ENCODE results near the gene SPTBN1.

Gene SPTBN1

DNA sequence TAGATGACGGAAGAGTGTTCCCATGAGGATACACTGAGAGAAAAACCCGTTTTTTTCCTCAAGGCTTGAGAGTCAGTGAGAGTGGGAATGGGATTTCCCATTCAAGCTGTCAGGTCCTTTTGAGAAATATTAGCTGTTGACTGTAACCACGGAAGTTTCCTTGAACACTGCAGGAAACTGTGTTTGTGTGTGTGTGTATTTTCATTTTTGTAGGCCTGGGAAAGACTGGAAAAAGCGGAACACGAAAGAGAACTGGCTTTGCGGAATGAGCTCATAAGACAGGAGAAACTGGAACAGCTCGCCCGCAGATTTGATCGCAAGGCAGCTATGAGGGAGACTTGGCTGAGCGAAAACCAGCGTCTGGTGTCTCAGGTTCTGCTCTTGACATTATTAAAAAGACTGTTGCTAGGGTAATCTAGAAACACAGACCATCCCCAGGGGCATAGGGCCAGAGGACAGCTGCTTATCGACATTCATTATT is 168.5 kb downstream of the SPTBN1 start:
- no peak overlapping the region for H3K9ac ChIP-seq (ENCODE audit: low read depth, low read length, poor library complexity, severe bottlenecking)
- peaks cover 100% of the 10 kb centered on the region for H3K36me3 ChIP-seq (ENCODE audit: insufficient read depth, low read length)

DNA sequence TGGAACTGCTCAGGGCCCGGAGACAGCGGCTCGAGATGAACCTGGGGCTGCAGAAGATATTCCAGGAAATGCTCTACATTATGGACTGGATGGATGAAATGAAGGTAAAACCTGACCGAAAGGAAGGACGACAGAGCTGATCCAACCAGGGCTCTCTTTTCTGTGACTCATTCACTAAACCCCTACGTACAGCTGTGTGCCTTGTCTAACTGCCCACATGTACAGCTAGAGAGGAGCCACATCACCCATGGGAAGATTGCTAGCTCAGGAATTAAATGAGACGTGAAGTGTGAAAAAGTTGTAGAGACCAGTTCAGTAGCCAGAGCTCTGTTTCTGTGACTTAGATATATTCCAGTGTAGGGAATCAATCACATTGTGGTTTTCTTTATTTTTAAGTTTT is 170.0 kb downstream of the SPTBN1 start:
- Histone ChIP-seq H3K4me2 (ENCODE audit: low read depth, low read length, poor library complexity, severe bottlenecking) (no peak overlapping the region), H3K9ac (ENCODE audit: low read depth, low read length, poor library complexity, severe bottlenecking) (no peak overlapping the region), H2AFZ (ENCODE audit: low read length) (no peak overlapping the region), H3K9me3 (ENCODE audit: insufficient read depth, low read depth, low read length) (no peaks in the 10 kb centered on the region), H3F3A (ENCODE audit: low read depth) (no peaks in the 10 kb centered on the region), H3K4me3 (ENCODE audit: low read length, poor library complexity, severe bottlenecking) (no peak overlapping the region), H3K9me2 (replicated peaks; ENCODE audit: low read depth, low read length) (no peaks in the 10 kb centered on the region), H3K4me1 (ENCODE audit: insufficient read depth, low read length, poor library complexity, severe bottlenecking) (no peaks in the 10 kb centered on the region), H3K27me3 (ENCODE audit: insufficient read depth, low read length, poor library complexity, severe bottlenecking) (no peaks in the 10 kb centered on the region), H3K36me3 (ENCODE audit: insufficient read depth, low read length) (peaks cover 100% of the 10 kb centered on the region), H4K20me1 (ENCODE audit: insufficient read depth, low read length, poor library complexity, severe bottlenecking) (peaks cover 3% of the 10 kb centered on the region), H3K79me2 (ENCODE audit: insufficient read depth, low read length) (peaks cover 1% of the 10 kb centered on the region; the same call in 1 of the 2 replicates)
- TF ChIP-seq EZH2phosphoT487 (IDR thresholded peaks at IDR 0.05; ENCODE audit: borderline replicate concordance) = no peak
- TF ChIP-seq, protein P1, sequence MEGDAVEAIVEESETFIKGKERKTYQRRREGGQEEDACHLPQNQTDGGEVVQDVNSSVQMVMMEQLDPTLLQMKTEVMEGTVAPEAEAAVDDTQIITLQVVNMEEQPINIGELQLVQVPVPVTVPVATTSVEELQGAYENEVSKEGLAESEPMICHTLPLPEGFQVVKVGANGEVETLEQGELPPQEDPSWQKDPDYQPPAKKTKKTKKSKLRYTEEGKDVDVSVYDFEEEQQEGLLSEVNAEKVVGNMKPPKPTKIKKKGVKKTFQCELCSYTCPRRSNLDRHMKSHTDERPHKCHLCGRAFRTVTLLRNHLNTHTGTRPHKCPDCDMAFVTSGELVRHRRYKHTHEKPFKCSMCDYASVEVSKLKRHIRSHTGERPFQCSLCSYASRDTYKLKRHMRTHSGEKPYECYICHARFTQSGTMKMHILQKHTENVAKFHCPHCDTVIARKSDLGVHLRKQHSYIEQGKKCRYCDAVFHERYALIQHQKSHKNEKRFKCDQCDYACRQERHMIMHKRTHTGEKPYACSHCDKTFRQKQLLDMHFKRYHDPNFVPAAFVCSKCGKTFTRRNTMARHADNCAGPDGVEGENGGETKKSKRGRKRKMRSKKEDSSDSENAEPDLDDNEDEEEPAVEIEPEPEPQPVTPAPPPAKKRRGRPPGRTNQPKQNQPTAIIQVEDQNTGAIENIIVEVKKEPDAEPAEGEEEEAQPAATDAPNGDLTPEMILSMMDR (conservative IDR thresholded peaks at IDR 0.05; ENCODE audit: low read length) = no peak

More for the DNA sequence above, 168.5 kb downstream of the SPTBN1 start:
- TF ChIP-seq, protein P1 (conservative IDR thresholded peaks at IDR 0.05; ENCODE audit: low read length) = no peak
- TF ChIP-seq EZH2phosphoT487 (IDR thresholded peaks at IDR 0.05; ENCODE audit: borderline replicate concordance) = no peak
- Histone ChIP-seq H3F3A (ENCODE audit: low read depth) (no peaks in the 10 kb centered on the region), H3K9me3 (ENCODE audit: insufficient read depth, low read depth, low read length) (no peaks in the 10 kb centered on the region), H3K4me3 (ENCODE audit: low read length, poor library complexity, severe bottlenecking) (no peak overlapping the region), H3K79me2 (ENCODE audit: insufficient read depth, low read length) (peaks cover 8% of the 10 kb centered on the region), H3K27me3 (ENCODE audit: insufficient read depth, low read length, poor library complexity, severe bottlenecking) (no peaks in the 10 kb centered on the region), H3K4me1 (ENCODE audit: insufficient read depth, low read length, poor library complexity, severe bottlenecking) (no peaks in the 10 kb centered on the region), H4K20me1 (ENCODE audit: insufficient read depth, low read length, poor library complexity, severe bottlenecking) (peaks cover 3% of the 10 kb centered on the region), H3K9me2 (replicated peaks; ENCODE audit: low read depth, low read length) (no peaks in the 10 kb centered on the region), H3K4me2 (ENCODE audit: low read depth, low read length, poor library complexity, severe bottlenecking) (no peak overlapping the region), H2AFZ (ENCODE audit: low read length) (no peak overlapping the region)

DNA sequence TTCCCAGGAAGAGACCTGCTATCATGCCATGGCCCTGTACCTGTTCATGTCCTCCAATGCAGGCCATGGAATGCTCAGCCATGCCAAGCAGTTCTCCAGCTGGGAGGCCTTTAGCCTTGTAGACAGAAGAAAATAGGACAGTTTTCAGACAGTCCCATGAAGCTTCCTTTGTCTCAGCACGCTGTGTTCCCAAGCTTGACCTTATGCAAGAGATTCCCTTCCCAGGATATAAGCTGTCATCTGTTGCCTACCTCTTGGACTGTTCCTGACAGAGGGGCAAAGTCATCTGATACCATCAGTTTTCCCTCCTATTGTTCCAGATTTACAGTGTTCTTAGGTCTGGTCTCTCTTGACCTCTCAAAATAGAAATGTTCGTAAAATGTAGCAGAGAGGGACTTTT is 170.8 kb downstream of the SPTBN1 start:
- Histone ChIP-seq H3K9me2 (replicated peaks; ENCODE audit: low read depth, low read length) (no peaks in the 10 kb centered on the region), H3K9me3 (ENCODE audit: insufficient read depth, low read depth, low read length) (no peaks in the 10 kb centered on the region), H3F3A (ENCODE audit: low read depth) (no peaks in the 10 kb centered on the region), H3K9ac (ENCODE audit: low read depth, low read length, poor library complexity, severe bottlenecking) (no peak overlapping the region), H3K4me2 (ENCODE audit: low read depth, low read length, poor library complexity, severe bottlenecking) (no peak overlapping the region), H3K4me3 (ENCODE audit: low read length, poor library complexity, severe bottlenecking) (no peak overlapping the region), H3K4me1 (ENCODE audit: insufficient read depth, low read length, poor library complexity, severe bottlenecking) (no peaks in the 10 kb centered on the region), H3K79me2 (ENCODE audit: insufficient read depth, low read length) (peaks cover 3% of the 10 kb centered on the region; the same call in 1 of the 2 replicates), H3K27me3 (ENCODE audit: insufficient read depth, low read length, poor library complexity, severe bottlenecking) (no peaks in the 10 kb centered on the region), H4K20me1 (ENCODE audit: insufficient read depth, low read length, poor library complexity, severe bottlenecking) (peaks cover 7% of the 10 kb centered on the region), H2AFZ (ENCODE audit: low read length) (no peak overlapping the region), H3K36me3 (ENCODE audit: insufficient read depth, low read length) (peaks cover 100% of the 10 kb centered on the region)
- TF ChIP-seq EZH2phosphoT487 (IDR thresholded peaks at IDR 0.05; ENCODE audit: borderline replicate concordance) = no peak
- TF ChIP-seq, protein P1 (conservative IDR thresholded peaks at IDR 0.05; ENCODE audit: low read length) = no peak
